NCI-H82 treated with DMSO at 0.1 percent for 48 hours (cell line): ENCODE results near the gene RAB10.

Experiments used
- DNase-seq: peaks from one replicate; lab custom pipeline; 2025; ENCODE audit not compliant: unreplicated experiment; lab: John Stamatoyannopoulos, UW

The RAB10 gene

DNA sequence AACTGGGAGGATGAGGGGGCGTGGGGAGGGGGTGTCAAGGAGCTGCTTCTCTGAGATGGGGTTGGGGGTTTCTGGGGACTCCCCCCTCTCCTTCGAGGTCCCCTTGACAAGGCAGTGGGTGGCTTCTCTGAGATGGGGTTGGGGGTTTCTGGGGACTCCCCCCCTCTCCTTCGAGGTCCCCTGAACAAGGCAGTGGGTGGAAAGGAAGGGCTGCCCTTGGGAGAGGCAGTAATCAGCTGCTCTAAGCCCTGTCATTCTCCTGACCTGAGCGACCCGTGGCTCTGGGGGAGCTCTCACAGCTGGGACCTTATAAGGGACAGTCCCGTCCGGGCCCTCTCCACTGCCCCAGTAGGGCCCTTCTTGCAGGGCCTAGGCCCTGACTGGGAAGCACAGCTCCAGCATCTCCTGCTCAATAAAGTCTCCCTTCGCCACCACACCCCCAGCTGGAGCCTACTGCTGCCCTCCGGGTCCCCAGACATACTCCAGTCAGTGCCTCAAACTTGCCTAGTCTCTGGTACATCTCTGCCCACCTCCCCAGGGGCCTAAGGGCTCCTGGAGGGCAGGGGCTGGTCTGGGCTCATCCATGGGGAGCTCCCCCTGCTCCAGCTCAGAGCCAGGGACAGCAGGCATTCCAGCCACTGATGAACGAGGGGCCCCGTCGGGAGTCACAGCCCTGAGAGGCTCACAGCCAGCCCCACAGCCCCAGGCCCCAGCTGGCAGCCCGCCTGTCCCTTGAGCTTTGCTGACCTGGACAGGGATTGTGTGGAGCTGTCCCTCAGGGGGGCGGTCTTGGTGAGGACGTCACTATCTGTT lies 141.8 kb downstream of the RAB10 start:
- no peak for DNase-seq

GRCh38 chr2:26176279-26176615 lies 142.4 kb downstream of the RAB10 start:
- no peak for DNase-seq

DNA sequence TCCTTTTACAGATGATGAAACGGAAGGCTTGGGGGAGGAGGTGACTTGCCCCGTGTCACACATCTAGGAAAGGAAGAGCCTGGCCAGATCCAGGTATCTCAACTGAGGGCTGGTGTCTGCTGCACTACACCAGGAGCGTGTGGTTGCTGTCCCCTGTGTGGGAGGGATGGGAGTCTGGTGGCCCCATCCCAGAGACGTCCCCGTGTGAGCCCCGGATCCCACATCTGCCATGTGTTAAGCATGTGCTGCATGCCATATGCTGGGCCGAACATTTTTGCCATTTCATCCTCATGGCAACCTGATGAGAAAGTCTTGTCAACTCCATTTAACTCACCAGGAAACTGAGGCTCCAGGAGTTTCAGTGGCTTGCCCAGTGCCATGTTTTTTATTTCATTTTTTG lies 143.2 kb downstream of the RAB10 start:
- DNase-seq, result no peak

GRCh38 chr2:26178246-26178645 lies 144.4 kb downstream of the RAB10 start:
- no peak for DNase-seq

- DNase-seq, result no peak
Observed at GRCh38 chr2:26178746-26179436, 145.0 kb downstream of the RAB10 start.

- DNase-seq, result no peak
Observed at GRCh38 chr2:26179446-26179913, 145.6 kb downstream of the RAB10 start.

DNA sequence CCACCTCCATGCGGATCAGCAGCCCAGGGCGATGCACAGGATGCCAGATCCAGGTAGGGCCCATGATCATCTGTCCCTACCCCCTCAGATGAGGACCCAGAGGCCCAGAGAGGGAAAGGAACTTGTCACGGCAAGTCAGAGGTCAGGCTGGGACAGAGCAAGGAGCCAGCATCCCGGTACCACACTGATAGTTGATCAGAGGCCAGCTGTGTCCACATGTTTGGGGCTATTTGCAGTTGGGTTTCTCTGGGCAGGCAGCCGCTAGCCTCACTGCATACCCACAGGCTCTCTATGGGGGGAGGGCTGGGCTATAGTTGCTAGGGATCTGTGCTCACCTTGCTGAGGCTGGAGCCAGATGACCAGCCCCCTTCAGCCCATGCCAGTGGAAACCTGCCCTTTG lies 148.6 kb downstream of the RAB10 start:
- DNase-seq, result no peak

GRCh38 chr2:26182887-26183630 lies 149.2 kb downstream of the RAB10 start:
- no peak for DNase-seq

- no peak for DNase-seq
Observed at GRCh38 chr2:26184121-26184520, 150.2 kb downstream of the RAB10 start.

- no peak for DNase-seq
Observed at GRCh38 chr2:26184555-26185303, 150.8 kb downstream of the RAB10 start.

- DNase-seq, result no peak
Observed at GRCh38 chr2:26185304-26185928, 151.5 kb downstream of the RAB10 start.

- no peak for DNase-seq
Observed at GRCh38 chr2:26185954-26186770, 152.3 kb downstream of the RAB10 start.
